Endodermal cell (in vitro differentiated cells): ENCODE measurements around the gene JAZF1. TPM values are rescaled to one million over a fixed set of nuclear protein-coding genes. Genes with fewer than 3 reads are reported as not detected.

Source experiments
- DNase-seq: peaks from one replicate; pipeline ENCODE4 v3.0.0-alpha.2; 2017
- H3K27ac ChIP-seq: 2 replicates; pipeline ENCODE4 v1.5.1; 2013; ENCODE audit warnings: mild to moderate bottlenecking, low read depth, low read length, moderate library complexity
- H3K27me3 ChIP-seq: 2 replicates; pipeline ENCODE4 v1.6.1; 2013; ENCODE audit warnings: mild to moderate bottlenecking, low read length, moderate library complexity; ENCODE audit not compliant: insufficient read depth, control insufficient read depth, poor library complexity, severe bottlenecking
- H3K36me3 ChIP-seq: 2 replicates; pipeline ENCODE4 v1.7.0; 2013; ENCODE audit warnings: mild to moderate bottlenecking, low read length, moderate library complexity; ENCODE audit not compliant: control insufficient read depth, insufficient read depth
- H3K4me1 ChIP-seq: one replicate; pipeline ENCODE4 v1.7.0; 2013; ENCODE audit warnings: low read length; ENCODE audit not compliant: control insufficient read depth, insufficient read depth
- H3K4me3 ChIP-seq: 2 replicates; pipeline ENCODE4 v1.5.1; 2013; ENCODE audit warnings: mild to moderate bottlenecking, low read length, moderate library complexity
- H3K9ac ChIP-seq: 2 replicates; pipeline ENCODE4 v1.6.1; 2013; ENCODE audit warnings: mild to moderate bottlenecking, low read length, moderate library complexity; ENCODE audit not compliant: poor library complexity, severe bottlenecking; ENCODE audit errors: extremely low read depth
- H3K9me3 ChIP-seq: 2 replicates; pipeline ENCODE4 v1.6.1; 2013; ENCODE audit warnings: mild to moderate bottlenecking, low read length, moderate library complexity; ENCODE audit not compliant: control insufficient read depth
- H3K27ac Mint-ChIP-seq: 2 replicates; pipeline ENCODE4 v1.8.0; 2020; ENCODE audit warnings: mixed read lengths
- H3K27me3 Mint-ChIP-seq: 2 replicates; pipeline ENCODE4 v1.8.0; 2021; ENCODE audit warnings: mild to moderate bottlenecking, mixed read lengths; ENCODE audit not compliant: insufficient read depth
- H3K36me3 Mint-ChIP-seq: 2 replicates; pipeline ENCODE4 v1.8.0; 2020; ENCODE audit warnings: low read depth, mixed read lengths
- H3K4me1 Mint-ChIP-seq: 2 replicates; pipeline ENCODE4 v1.8.0; 2020; ENCODE audit warnings: mixed read lengths
- H3K4me3 Mint-ChIP-seq: 2 replicates; pipeline ENCODE4 v1.8.0; 2020; ENCODE audit warnings: mild to moderate bottlenecking, moderate library complexity, mixed read lengths
- H3K9me3 Mint-ChIP-seq: 2 replicates; pipeline ENCODE4 v1.8.0; 2020; ENCODE audit warnings: mild to moderate bottlenecking, mixed read lengths
- WGBS, 2 experiments: methylation state at CpG; one replicate each; pipeline versions ENCODE4 v1.1.5 to v1.1.7; 2013; ENCODE audit warnings: missing lambda C conversion rate in 2 of 2, mixed read lengths in 1 of 2; ENCODE audit not compliant: insufficient coverage in 1 of 2, insufficient read length in 1 of 2; 5-methylcytosine and 5-hydroxymethylcytosine counted together
- total RNA-seq, 2 donors: library from RNA; stranded (reverse); fragmentation: NEBNext Ultra II Directional in 1 of 2; extraction: Animal tissue kit (Norgen Biotek cat#: 25700) in 1 of 2; gene quantifications; 2 replicates in 1 of 2; 3 replicates in 1 of 2; pipeline ENCODE4 v1.2.1, GENCODE V29; 2021
- TF ChIP-seq, protein P1 (sequence below): fragments of 200-600 bp; sonication (generic); conservative IDR thresholded peaks from 2 replicates; pipeline ENCODE4 v1.5.0; 2021; ENCODE audit warnings: antibody characterized with exemption, mild to moderate bottlenecking

Gene JAZF1
- total RNA-seq, 2 donors from 2014 or later: 18.3 to 33.6 TPM

GRCh38 chr7:27930910-27931476, 249.6 kb downstream of the JAZF1 start:
- DNase-seq: no peak
- Histone ChIP-seq H3K4me1 (peaks cover 3% of the 10 kb centered on the region), H3K36me3 (no peaks in the 10 kb centered on the region), H3K9ac (no peak overlapping the region), H3K27ac (no peak overlapping the region), H3K27me3 (no peaks in the 10 kb centered on the region), H3K9me3 (no peaks in the 10 kb centered on the region), H3K4me3 (no peak overlapping the region)
- Mint-ChIP-seq H3K27me3 (no peaks in the 10 kb centered on the region), H3K4me3 (no peak overlapping the region), H3K4me1 (peaks cover 9% of the 10 kb centered on the region), H3K27ac (no peak overlapping the region), H3K36me3 (peaks cover 2% of the 10 kb centered on the region), H3K9me3 (no peaks in the 10 kb centered on the region)
- TF ChIP-seq, protein P1, sequence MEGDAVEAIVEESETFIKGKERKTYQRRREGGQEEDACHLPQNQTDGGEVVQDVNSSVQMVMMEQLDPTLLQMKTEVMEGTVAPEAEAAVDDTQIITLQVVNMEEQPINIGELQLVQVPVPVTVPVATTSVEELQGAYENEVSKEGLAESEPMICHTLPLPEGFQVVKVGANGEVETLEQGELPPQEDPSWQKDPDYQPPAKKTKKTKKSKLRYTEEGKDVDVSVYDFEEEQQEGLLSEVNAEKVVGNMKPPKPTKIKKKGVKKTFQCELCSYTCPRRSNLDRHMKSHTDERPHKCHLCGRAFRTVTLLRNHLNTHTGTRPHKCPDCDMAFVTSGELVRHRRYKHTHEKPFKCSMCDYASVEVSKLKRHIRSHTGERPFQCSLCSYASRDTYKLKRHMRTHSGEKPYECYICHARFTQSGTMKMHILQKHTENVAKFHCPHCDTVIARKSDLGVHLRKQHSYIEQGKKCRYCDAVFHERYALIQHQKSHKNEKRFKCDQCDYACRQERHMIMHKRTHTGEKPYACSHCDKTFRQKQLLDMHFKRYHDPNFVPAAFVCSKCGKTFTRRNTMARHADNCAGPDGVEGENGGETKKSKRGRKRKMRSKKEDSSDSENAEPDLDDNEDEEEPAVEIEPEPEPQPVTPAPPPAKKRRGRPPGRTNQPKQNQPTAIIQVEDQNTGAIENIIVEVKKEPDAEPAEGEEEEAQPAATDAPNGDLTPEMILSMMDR: no peak

GRCh38 chr7:27929127-27929526, 251.5 kb downstream of the JAZF1 start:
- H3K27ac ChIP-seq: no peak overlapping the region

GRCh38 chr7:27928001-27928400, 252.6 kb downstream of the JAZF1 start:
- Mint-ChIP-seq H3K27me3 (no peaks in the 10 kb centered on the region), H3K27ac (no peak overlapping the region), H3K4me3 (no peak overlapping the region), H3K9me3 (no peaks in the 10 kb centered on the region), H3K36me3 (peaks cover 2% of the 10 kb centered on the region), H3K4me1 (peaks cover 9% of the 10 kb centered on the region)
- Histone ChIP-seq H3K36me3 (no peaks in the 10 kb centered on the region), H3K27ac (no peak overlapping the region), H3K27me3 (no peaks in the 10 kb centered on the region), H3K4me3 (no peak overlapping the region), H3K4me1 (no peaks in the 10 kb centered on the region), H3K9ac (no peak overlapping the region), H3K9me3 (no peaks in the 10 kb centered on the region)
- TF ChIP-seq, protein P1: no peak
- no peak for DNase-seq

More at GRCh38 chr7:27929127-27929526, 251.5 kb downstream of the JAZF1 start:
- H3K4me1 Mint-ChIP-seq: peaks cover 9% of the 10 kb centered on the region
- no peaks in the 10 kb centered on the region for H3K9me3 Mint-ChIP-seq
- peak overlapping the region; percentile 36 for H3K27ac Mint-ChIP-seq
- H3K27me3 Mint-ChIP-seq: no peaks in the 10 kb centered on the region
- 94% methylated on average over 3 of the region's 3 CpGs; no CpG with 5 or more reads in 1 of the 2 experiments for WGBS, 2 experiments
- Histone ChIP-seq H3K9me3 (no peaks in the 10 kb centered on the region), H3K36me3 (no peaks in the 10 kb centered on the region), H3K4me1 (peaks cover 3% of the 10 kb centered on the region), H3K4me3 (no peak overlapping the region), H3K9ac (no peak overlapping the region), H3K27me3 (no peaks in the 10 kb centered on the region)
- no peak for DNase-seq
- peaks cover 2% of the 10 kb centered on the region for H3K36me3 Mint-ChIP-seq
- H3K4me3 Mint-ChIP-seq: no peak overlapping the region
- TF ChIP-seq, protein P1: peak; percentile 39
